Stimulated activated CD4-positive, alpha-beta T cell treated with anti-CD3 and anti-CD28 coated beads, TNF-alpha, amount 100 ng/mL, for 48 hours (primary cell): ENCODE measurements around the gene PRXL2A.
A peak's percentile ranks its signal among the peaks of the same experiment; 100 is the strongest.

ENCODE experiments used
- DNase-seq, 3 donors: peaks; one replicate each; pipeline ENCODE4 v3.0.0-alpha.2; 2020; ENCODE audit warnings: low read depth in 3 of 3

Gene PRXL2A

DNA sequence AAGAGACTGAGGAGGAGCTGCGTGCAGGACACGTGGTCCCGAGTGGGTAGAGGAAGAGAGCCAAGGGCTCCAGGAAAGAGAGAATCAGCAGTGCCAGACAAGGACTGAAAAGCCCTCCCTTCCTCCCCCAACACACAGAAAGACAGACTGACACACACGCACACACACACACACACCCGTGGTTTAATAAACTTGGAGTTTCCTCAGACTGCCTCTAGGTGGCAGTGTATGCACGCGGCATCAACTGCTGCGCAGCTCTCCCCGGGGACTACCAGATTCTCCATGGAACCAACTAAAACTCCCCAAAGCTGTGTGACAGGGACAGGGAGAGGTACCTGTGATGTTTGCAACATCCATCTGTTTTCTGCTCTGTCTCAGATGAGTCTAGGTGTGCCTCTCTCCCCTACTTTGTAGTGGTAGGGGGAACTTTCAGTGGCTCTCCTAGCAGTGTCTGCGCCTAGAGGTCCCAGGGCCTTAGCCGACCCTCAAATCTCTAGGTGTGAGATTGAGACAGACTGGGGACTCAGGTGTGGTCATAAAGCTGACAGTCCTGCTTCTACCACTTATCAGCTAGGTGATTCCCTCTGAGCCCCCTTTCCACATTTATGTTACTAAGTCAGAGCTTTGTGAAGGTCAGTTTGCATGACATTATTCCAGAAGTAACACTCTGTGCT, 36.4 kb downstream of the PRXL2A start:
- DNase-seq = peak in 1 of 3 donors; percentile 50

DNA sequence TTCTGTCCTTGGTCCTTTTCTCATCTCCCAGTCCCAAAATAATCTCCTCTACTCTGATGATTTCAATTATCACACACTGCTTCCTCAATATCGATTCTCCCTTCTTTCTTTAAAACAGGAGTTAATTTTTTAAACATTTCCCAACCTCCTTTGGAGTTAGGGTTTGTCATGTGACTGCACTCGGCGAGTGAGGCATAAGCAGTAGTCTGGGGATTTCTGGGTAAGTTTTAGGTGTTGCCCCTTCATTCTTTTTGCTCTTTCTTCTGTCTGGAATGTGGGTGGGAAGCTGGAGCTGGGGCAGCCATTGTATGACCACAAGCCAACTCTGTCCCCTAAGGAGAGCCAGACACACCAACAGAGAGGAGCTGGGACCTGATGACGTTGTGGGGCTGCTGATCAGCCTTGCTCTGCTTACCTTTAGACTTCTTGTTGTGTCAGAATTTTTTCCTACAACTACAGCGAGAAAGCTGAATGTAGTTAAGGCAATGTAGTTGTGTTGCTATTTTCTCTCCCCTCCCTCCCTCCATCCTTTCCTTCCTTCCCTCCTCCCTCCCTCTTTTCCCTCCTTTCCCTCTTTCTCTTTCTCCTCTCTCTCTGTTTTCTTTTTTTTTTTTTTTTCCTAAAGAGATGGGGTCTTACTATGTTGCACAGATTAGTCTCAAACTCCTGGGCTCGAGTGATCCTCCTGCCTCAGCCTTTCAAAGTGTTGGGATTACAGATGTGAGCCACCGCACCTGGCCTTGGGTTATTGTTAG, 39.3 kb downstream of the PRXL2A start:
- no peak for DNase-seq

DNA sequence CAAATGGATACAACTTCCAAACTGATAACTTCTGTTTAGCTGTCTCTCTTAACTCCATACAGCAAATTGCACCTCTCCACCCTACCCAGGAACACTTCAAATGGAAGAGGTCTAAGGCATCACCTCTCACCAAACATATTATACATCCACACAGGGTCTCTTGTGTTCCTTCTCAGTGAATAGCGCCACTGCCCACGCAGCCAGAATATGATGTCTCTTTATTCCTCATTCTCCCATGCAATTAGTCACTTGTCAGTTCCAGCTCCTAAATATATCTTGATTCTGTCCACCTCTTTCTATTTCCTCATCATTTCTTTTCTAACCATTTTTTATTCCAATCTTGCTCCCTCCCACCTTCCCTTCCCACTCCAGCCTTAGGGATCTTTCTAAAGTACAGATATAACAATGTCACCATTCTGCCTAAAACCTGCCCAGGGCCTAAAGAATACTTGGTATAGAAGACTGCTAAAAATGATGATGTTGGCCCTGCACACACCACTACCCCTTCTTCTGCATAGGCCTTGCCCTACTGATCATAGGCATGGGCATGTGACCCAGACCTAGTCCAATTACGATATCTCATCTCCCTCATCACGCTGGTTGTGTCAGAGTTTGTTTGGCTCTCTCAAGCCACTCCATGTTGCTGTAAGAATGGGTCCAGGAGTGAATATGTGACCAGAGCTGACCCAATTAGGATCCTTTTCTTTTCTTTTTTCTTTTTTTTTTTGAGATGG, 40.0 kb downstream of the PRXL2A start:
- no peak for DNase-seq

DNA sequence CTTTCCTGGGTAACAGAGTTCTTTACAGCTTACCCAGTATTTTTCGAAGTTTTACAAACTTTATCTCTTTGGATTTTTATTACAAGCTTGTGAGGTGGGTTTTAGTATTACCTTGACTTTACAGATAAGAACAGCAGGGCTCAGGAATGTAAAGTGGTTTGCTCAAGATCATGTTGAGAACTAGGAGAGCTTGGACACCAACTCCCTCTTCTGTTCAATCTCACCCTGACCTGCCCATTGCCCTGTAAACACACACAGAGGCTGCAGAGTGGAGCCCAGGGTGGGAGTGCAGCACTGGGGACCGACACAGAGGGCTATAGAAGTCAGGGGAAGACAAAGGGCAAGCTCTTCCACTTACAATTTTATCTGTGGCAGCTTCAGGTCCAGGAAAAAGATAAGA, 41.2 kb downstream of the PRXL2A start:
- no peak for DNase-seq

DNA sequence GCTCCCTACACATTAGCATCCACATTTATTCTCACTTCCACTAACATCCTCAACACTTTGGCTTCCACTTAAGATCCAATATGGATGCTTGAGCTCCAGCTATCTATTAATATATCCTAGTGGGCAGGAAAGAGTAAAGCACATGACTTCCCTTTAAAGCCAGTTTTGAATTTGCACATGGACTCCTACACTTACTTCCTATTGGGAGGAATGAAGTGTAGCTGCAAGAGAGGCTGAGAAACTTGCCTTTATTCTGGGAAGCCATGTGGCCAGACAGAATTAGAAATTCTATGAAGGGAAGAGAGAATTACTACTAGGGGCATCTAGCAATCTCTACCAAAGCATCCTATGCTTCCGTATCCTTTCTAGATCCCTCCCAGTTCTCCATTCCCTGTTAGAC, 42.8 kb downstream of the PRXL2A start:
- no peak for DNase-seq

DNA sequence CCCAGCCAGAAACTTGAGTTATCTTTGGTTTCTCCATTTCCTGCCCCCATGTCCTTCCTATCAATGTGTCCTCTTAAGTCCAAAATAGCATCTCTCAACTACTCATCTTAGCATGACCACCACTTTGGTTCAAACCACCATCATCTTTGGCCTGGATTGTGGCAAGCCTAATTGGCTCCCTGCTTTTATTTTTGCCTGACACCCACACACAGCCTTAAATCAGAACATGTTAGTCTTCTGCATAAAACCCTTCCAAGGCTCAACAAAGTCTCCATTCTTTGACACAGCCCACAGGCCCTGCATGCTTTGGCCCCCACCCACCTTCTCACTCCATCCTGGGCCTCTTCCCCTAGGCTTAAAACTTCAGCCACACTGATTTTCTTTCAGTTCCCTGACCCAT, 43.7 kb downstream of the PRXL2A start:
- DNase-seq = no peak

DNA sequence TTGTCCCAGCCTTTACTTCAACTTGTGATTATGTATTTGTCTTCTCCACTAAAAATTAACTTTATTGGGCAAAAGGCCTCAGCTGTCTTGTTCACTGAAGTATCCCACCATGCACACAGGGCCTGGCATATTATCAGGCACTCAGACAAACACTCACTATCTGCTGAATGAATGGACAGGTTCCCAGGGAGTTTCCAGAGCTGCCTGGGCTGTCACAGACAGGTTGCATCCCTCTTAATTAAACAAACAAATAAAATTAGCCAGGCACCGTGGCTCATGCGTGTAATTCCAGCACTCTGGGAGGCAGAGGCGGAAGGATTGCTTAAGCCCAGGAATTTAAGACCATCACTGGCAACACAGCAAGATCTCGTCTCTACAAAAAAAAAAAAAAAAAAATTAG, 44.3 kb downstream of the PRXL2A start:
- DNase-seq = no peak

DNA sequence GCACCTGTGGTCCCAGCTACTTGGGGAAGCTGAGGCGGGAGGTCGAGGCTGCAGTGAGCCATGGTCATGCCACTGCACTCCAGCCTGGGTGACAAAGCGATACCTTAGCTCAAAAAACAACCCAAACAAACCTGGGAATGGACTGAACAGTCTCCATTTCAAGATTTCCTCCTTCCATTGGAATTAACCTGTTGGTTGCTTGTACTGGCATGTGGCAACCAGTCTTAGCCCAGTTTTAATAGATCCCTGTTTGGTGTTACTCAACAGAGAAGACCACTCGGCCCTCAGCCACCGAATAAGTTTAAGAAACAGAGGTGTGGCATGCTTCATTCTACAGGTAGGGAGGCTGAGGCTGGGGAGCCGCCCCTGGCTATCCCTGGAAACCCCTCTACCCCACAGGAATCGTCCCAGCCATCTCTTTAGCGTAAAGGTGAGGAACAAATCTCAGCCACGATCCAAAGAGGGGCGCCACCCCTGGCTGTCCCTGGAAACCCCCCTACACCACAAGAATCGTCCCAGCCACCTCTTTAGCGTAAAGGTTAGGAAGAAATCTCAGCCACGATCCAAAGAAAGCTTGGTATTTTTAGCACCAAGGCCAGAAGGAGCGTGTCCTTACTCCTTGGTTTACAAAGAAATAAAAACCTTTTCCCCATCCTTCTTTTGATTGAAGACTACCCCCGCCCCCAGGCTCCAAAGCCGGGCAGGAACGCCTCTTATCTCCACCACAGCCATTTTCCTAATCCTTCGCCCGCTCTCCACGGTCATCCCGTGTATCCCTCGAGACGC, 44.9 kb downstream of the PRXL2A start:
- no peak for DNase-seq

DNA sequence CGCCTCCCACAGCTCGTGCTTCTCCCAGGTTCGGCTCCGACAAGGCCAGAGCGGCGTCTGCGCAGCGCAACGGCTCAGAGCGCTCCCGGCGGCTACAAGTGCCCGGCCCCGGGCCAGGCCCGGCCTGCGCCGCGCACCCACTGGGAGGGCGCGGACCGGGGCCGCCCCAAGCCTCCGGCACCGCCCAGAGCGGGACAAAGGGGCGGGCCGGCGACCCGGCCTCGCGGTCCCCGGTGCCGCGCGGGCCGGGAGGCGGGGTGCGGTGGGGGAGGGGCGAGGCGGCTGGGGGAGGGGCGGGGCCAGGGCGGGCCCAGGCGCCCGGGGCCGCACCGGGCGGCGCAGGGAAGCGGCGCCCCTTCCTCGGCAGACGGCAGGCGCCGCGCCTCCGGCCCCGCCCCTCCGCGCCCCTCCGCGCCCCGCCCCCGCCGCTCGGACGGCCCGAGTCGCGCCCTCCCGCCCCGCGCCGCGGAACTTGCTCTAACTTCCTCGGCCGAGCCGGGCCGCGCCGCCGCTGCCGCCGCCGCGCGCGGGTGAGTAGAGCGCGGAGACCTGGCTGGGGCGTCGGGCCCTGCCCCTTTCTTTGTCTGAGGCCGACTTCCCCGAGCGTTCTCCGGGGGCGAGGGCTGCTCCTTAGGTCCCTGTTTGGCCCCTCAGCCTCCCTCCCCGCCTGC, 45.6 kb downstream of the PRXL2A start, which contains the start of gene TSPAN14:
TSS of gene TSPAN14 (plus strand) at position 469 of the 671 bp plus-strand sequence. CDS start 34,924 bp downstream, outside the sequence.
- peak in 2 of 3 donors; percentile 52 to 66 for DNase-seq

DNA sequence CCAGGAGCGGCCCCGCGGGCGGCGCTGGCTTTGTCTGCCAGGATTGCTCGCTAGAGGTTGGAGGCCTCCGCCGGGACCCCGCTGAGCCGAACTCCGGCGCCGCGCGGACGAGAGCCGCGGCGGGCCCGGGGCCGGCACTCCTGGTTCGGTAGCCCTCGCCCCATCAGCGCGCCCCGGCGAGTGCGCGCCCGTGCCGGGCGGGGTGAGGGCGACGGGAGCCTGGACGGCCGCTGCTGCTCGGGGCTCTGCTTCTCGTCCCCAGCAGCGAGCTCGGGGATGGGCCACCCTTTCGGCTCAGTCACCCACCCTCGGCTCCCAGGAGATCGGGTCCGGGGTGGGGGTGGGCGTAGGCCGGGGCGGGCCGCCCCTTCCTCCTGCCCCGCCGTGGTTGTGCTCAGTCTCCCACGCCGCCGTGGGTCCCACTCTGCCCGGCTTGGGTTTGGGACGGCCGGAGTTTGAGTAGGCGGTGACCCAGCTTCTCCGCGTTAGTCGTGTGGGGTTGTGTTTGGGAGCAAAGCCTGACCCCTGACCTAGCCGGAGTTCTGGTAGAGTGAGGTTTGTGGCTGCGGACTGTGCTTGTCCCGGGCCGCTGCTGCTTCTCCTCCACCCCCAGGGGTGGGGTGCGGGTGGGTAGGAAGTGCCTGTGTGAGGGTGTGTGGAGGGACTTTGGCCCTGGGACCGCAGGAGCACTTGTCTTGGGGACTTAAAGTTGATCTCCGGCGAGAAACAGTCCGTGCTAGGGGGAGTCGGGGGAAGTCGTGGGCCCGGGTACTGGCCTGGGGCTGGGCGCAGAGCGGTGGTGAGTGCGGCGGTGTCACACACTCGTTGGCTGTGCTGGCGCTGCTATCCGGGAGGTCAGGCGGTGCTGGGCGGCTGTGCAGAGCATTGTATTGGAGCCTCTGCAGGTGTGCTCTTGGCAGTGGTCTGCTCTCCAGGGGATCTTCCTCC, 46.4 kb downstream of the PRXL2A start:
- no peak for DNase-seq

DNA sequence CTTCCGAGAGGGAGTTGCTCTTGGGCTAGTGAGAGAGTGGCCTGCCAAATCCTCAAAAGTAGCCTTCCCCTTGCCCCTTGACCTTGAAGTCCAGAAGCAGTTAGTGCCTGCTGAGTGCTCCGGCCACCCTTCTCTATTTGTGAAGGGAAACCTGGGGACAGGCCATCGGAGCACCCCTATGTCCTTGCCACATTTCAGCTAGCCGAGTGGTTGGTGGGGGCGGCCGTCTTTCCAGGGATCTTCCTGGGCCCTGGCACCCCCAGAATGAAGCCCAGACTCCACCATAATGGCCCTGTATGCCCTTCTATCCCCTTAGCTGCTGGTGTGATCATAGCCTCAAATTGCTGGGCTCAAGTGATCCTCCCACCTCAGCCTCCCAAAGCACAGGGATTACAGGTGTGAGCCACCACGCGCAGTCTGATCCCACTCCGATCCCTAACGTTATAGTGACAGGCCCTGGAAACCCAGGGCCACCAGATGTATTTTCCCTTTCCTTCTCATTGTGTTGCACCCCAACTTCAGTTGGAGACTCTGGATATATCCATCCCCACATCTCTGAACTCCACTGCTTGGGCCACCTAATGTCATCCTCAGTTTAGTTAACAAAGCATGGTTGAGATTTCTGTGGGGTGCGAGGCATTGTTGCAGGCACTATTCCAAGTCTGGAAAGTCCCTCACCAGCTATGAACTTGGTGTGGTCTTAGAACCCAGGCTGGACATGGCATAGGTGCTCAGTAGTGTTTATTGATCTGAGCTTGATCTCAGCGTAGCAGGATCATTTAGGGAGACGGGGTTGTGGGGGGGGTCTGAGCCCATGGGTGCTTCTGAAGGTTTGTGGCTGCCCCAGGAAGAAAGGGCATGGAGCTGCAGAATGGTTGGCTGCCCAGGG, 47.4 kb downstream of the PRXL2A start:
- DNase-seq = no peak

DNA sequence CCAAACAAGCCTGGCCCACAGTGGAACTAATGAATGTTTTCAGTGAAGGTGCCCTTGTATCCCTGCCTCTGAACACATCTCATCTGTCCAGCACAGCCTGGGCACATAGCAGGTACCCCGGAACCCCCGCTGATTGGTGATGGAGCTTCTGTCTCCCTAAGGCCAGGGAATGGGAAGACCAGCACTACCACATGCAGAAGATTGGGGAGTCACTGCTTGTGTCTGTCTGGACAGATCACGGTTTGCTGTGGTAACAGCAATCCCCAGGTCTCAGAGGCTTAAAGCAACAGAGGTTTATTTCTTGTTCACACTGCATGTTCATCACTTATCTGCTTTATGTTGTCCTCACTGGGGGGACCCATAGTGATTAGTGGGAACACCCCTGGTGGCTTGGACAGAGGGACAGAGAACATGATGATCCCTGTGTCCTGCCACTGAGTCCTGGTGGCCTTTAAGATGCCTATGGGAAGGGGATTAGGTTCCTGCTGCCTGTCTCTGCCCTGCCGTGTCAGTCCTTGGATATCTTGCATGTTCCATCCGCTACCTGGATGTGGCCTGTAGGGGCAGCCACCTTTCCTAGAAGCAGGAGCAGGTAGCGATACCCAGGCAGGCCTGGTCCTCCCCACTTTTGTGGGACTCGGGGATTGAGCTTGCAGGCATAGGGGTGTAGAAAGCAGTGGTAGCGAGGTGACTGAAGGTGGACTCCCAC, 49.4 kb downstream of the PRXL2A start:
- DNase-seq = no peak

DNA sequence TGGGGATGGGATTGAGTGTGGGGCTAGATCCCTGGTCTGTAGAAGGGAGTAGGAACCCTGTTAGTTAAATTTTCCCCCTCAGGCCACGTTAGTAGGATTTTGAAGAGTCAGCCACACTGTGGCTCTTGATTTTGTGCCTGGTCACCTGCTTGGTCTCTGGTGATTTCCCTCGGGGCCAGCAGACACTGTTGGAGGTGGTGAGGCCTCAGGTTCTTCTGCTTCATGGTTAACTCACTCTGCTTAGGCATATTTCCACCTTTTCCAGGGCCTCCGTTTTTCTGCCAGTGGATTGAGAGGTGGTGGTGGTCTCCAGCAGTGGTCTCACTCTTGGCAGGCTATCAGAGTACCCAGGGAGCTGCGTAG, 49.9 kb downstream of the PRXL2A start:
- DNase-seq = no peak

DNA sequence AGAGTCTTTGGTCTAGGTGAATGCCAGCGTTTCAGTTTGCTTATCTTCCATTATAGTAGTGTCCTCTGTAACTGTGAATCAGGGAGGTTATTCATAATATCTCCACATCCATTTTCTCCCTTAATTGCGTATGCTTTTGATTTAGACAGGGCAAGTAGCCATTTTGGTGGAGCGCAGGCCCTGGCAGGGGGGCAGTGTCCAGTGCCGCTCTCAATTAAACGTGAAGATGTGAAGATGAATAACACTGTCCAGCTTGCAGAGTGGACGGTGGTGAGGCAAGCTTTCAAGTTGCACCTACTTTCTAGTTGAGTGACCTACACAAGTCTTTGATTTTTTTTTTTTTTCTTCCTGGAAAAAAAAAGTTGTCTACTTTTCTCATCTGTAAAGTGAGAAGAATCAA, 50.3 kb downstream of the PRXL2A start:
- no peak for DNase-seq

DNA sequence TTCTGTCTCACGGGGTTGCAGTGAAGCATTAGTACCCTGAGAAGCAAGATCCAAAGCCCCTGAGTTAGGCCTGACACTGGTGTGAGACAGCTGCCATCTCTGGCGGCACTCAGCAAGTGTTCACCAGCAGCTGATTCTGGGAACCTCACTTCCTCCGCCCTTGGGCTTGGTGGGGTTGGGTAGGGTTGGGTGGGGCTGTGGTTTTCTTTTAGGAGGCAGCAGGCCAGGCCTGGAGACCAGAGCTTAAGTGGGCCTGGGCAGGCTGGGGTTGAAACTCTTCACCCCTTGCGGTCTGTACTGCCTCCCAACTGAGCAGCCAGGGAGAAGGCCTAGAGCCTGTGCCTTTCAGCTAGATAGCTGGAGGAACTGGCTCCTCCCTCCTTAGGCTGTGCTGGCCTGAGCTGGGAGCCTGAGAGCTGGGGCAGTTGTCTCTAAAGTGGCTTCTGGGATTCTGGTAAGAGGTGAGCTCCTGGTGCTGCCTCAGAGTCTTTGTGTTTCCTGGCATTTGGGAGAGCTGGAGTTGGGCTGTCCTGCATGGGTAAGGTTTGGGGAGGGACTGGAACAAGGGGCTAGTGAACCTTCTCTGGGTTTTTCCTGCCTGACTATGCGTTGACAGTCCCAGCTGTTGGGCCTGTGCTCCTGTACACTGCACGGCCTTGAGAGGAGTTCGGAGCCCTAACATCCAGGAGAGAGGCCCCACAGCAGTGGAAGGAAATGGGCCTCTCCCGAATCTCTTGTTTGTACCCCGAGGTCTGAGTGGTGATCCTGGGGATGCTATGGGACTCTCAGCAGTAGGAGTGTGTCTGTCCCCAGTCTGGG, 50.9 kb downstream of the PRXL2A start:
- peak in 1 of 3 donors; percentile 65 for DNase-seq

DNA sequence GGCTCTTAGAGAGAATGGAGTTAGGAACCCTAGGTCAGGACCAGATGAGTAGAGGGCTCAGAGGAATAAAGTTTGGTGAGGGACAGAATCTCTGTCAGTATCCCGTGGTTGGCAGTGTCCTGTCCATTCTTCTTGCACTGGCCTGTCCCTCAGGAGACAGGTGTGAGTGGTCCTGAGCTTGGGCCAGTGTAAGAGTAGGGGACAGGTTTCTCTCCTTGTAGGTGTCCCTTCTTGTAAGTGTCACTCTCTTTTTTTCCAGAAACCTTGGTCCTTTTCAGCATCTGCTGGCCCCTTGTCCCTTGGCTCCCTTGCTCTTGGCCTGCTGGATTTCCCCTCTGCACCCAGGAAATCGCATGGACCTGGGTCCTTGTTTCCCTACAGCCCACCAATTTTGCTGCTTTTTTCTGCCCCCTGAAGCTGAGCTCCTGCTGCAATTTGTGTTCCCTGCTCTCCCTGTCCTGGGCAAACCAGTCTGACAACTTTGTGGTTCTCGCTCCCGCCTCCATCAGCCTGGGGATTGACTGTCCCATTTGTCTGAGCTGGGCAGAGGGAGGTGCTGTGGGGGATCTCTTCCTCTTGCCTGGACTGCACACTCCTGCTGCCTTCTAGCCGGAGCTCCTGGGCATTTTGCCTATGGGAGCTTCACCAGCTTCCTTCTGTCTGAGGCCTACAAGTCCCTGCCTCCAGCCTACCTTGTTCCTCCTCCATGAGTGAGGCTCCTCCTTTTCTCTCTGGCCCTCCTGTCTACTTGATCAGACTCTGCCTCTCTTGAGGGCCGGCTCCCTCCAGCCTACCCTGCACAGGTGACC, 52.3 kb downstream of the PRXL2A start:
- DNase-seq = no peak
